NB4 (cell line): ENCODE measurements around the gene IL17B.

ENCODE experiments used
- POLR2A ChIP-seq: IDR thresholded peaks from 2 replicates; pipeline ENCODE4 v1.6.1; 2011; ENCODE audit warnings: mild to moderate bottlenecking; ENCODE audit not compliant: insufficient read length; ENCODE audit errors: extremely low read depth
- TF ChIP-seq, protein P1 (sequence below): IDR thresholded peaks from one replicate; pipeline ENCODE4 v1.5.1; 2012; ENCODE audit warnings: low read depth, low read length
- TF ChIP-seq, protein P2 (sequence below): IDR thresholded peaks from 2 replicates; pipeline ENCODE4 v1.6.1; 2011; ENCODE audit warnings: low read depth, low read length

DNA sequence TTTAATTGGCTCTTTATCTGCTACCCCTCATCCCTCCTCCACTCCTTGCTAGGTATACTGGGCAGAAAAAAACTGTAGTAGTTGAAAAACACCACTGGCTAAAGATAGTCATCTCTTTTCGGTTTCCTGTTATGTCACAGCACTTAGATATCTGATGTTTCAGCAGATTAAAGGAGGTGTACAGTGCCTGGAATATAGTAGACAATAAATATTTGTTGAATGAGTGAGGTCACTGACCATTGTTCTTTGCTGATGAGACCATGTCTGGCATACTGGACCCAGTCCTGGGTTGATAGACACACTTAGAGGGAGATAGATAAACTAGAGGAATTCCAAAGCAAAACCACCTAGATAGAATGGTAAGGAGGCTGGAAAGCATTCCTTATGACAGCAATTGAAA lies 30.6 kb downstream of the IL17B start:
- TF ChIP-seq, protein P1, sequence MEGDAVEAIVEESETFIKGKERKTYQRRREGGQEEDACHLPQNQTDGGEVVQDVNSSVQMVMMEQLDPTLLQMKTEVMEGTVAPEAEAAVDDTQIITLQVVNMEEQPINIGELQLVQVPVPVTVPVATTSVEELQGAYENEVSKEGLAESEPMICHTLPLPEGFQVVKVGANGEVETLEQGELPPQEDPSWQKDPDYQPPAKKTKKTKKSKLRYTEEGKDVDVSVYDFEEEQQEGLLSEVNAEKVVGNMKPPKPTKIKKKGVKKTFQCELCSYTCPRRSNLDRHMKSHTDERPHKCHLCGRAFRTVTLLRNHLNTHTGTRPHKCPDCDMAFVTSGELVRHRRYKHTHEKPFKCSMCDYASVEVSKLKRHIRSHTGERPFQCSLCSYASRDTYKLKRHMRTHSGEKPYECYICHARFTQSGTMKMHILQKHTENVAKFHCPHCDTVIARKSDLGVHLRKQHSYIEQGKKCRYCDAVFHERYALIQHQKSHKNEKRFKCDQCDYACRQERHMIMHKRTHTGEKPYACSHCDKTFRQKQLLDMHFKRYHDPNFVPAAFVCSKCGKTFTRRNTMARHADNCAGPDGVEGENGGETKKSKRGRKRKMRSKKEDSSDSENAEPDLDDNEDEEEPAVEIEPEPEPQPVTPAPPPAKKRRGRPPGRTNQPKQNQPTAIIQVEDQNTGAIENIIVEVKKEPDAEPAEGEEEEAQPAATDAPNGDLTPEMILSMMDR, result no peak
- no peak for TF ChIP-seq POLR2A
- TF ChIP-seq, protein P2, sequence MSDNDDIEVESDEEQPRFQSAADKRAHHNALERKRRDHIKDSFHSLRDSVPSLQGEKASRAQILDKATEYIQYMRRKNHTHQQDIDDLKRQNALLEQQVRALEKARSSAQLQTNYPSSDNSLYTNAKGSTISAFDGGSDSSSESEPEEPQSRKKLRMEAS, result no peak
